Pancreas (tissue), 10 donors: ENCODE measurements around the gene LAMA5. TPM values are rescaled to one million over a fixed set of nuclear protein-coding genes. Genes with fewer than 3 reads are reported as not detected.
A peak's percentile ranks its signal among the peaks of the same experiment; 100 is the strongest.

Source experiments
- ATAC-seq, 4 donors: fragments of 200-7000 bp; cut with Tn5 transposase; one replicate each; pipeline versions ENCODE4 v1.8.0 to v1.9.1; 2020; ENCODE audit warnings: mild to moderate bottlenecking in 4 of 4, moderate library complexity in 4 of 4
- DNase-seq, 6 donors: peaks; one replicate each; pipeline ENCODE4 v3.0.0-alpha.2; 2020
- FAIRE-seq: peaks from 2 replicates; lab custom pipeline; 2012; peaks lifted over from hg19 to GRCh38; lab: Jason Lieb, UNC
- H3K27ac ChIP-seq, 4 donors: fragments of 200-600 bp; sonication (generic); 1 replicate in 3 of 4; 2 replicates in 1 of 4; pipeline versions ENCODE4 v1.5.0 to v1.8.0; 2020
- H3K27me3 ChIP-seq, 4 donors: fragments of 200-600 bp; one replicate each; pipeline ENCODE4 v1.8.0; 2021
- H3K36me3 ChIP-seq, 3 donors: fragments of 200-600 bp; sonication (generic) in 1 of 3; one replicate each; pipeline versions ENCODE4 v1.5.0 to v1.8.0; 2020 to 2021
- H3K4me1 ChIP-seq, 3 donors: fragments of 200-600 bp; one replicate each; pipeline ENCODE4 v1.8.0; 2021
- H3K4me3 ChIP-seq, 4 donors: fragments of 200-600 bp; sonication (generic) in 2 of 4; one replicate each; pipeline versions ENCODE4 v1.5.0 to v1.8.0; 2020 to 2021
- H3K9me3 ChIP-seq, 4 donors: fragments of 200-600 bp; one replicate each; pipeline ENCODE4 v1.8.0; 2021
- WGBS, 2 donors: extraction: QIAGEN DNeasy Blood & Tissue Kit; methylation state at CpG; one replicate each; pipeline ENCODE4 v1.1.7; 2013; 5-methylcytosine and 5-hydroxymethylcytosine counted together
- intact Hi-C, 3 donors: fragments of 100-400 bp; cut with DNase I; formaldehyde crosslinking; loops; one replicate each; pipeline versions ENCODE4 v1.11.1 to v1.14.2; 2022
- polyA plus RNA-seq, 2 donors: library from polyadenylated mRNA; stranded (reverse); fragments of 200-250 nt; gene quantifications; one replicate each; pipeline ENCODE4 v1.2.3, GENCODE V29; 2013
- total RNA-seq, 6 donors: library from RNA; stranded (reverse); fragmentation: NEBNext Ultra II Directional in 4 of 6; extraction: Animal tissue kit (Norgen Biotek cat#: 25700) in 4 of 6; gene quantifications; one replicate each; pipeline versions ENCODE4 v1.2.1 to v1.2.4, GENCODE V29; 2021 to 2023
- TF ChIP-seq, protein P1 (sequence below), 4 donors: fragments of 200-600 bp; sonication (generic) in 3 of 4; IDR thresholded peaks; one replicate each; pipeline versions ENCODE4 v1.5.0 to v1.8.0; 2021; ENCODE audit warnings: antibody characterized with exemption in 4 of 4
- donor health status: healthy with polysubstance abuse.
- donor health status: DM: no; HTN: no; CAD: no; lungs with moderate emphysema.
- donor health status: DM: no; HTN: no; CAD: no.
- donor health status: control.
- donor health status: control.
- donor health status: Bipolar disorder and iron deficiency.
- donor health status: DM: yes; HTN: yes; CAD: no.
- donor health status: DM: no; HTN: no; CAD: no.
- donor health status: DM: no; HTN: no; CAD: no.
- donor health status: DM: yes; HTN: yes; CAD: no.

Gene LAMA5
- total and polyA plus RNA-seq, 8 donors: 43.6 to 344 (median 62.2) TPM

- no peaks in the 10 kb centered on the region for H3K36me3 ChIP-seq
- DNase-seq (peak in 2 of 6 donors; percentile 61 to 81), ATAC-seq (peak in 2 of 4 donors; percentile 6 to 7), FAIRE-seq (no peak)
- H3K4me3 ChIP-seq: no peak overlapping the region
- TF ChIP-seq, protein P1, sequence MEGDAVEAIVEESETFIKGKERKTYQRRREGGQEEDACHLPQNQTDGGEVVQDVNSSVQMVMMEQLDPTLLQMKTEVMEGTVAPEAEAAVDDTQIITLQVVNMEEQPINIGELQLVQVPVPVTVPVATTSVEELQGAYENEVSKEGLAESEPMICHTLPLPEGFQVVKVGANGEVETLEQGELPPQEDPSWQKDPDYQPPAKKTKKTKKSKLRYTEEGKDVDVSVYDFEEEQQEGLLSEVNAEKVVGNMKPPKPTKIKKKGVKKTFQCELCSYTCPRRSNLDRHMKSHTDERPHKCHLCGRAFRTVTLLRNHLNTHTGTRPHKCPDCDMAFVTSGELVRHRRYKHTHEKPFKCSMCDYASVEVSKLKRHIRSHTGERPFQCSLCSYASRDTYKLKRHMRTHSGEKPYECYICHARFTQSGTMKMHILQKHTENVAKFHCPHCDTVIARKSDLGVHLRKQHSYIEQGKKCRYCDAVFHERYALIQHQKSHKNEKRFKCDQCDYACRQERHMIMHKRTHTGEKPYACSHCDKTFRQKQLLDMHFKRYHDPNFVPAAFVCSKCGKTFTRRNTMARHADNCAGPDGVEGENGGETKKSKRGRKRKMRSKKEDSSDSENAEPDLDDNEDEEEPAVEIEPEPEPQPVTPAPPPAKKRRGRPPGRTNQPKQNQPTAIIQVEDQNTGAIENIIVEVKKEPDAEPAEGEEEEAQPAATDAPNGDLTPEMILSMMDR (IDR thresholded peaks at IDR 0.05): no peak
- no peaks in the 10 kb centered on the region for H3K27me3 ChIP-seq
- WGBS, 2 donors: 68 to 72% methylated on average over 24 of the region's 24 CpGs
- H3K9me3 ChIP-seq: no peaks in the 10 kb centered on the region
- H3K4me1 ChIP-seq: peaks cover 0 to 13% (median 3%) of the 10 kb centered on the region in 3 donors
- H3K27ac ChIP-seq: peak overlapping the region; percentile 13 to 62 (median 56)
- intact Hi-C loops: no loop called here
Observed at GRCh38 chr20:62358171-62359042, 8.7 kb downstream of the LAMA5 start.

DNA sequence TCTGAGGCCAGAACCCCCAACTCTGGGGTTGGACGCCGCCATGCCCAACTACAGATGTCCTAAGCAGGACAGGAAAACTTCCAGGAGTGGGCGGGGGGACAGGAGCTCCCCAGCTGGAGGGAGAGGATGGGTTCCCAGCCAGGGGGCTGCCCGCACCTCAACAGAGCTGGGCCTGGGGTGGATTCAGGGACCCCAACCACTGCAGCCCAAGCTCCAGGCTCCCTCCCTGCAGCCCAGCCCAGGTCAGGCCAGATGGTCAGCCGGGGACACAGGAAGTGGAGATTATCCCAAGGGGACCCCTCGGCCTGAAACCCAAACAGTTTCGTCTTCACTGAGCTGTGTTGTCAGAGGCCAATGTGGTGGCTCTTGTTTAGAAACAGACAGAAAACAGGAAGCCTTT, 9.4 kb downstream of the LAMA5 start:
- TF ChIP-seq, protein P1 (IDR thresholded peaks at IDR 0.05): no peak
- no peak for FAIRE-seq
- no peak for ATAC-seq
- intact Hi-C loops: no loop called here
- WGBS, 2 donors: 79 to 83% methylated on average over 7 of the region's 7 CpGs
- H3K27me3 ChIP-seq: no peaks in the 10 kb centered on the region
- H3K4me3 ChIP-seq: no peak overlapping the region
- DNase-seq: peak in 2 of 6 donors; percentile 30 to 67
- H3K27ac ChIP-seq: peak overlapping the region; percentile 13 to 62 (median 56)
- peaks cover 0 to 13% (median 3%) of the 10 kb centered on the region in 3 donors for H3K4me1 ChIP-seq
- no peaks in the 10 kb centered on the region for H3K9me3 ChIP-seq
- no peaks in the 10 kb centered on the region for H3K36me3 ChIP-seq

GRCh38 chr20:62357187-62357667, 9.9 kb downstream of the LAMA5 start:
- no peak overlapping the region for H3K4me3 ChIP-seq
- 58 to 60% methylated on average over 21 to 25 of the region's 25 CpGs for WGBS, 2 donors
- ATAC-seq (peak in 2 of 4 donors; percentile 33 to 40), FAIRE-seq (no peak), DNase-seq (peak in 2 of 6 donors; percentile 70 to 84)
- intact Hi-C loops: no loop called here
- peak overlapping the region in 3 of 4 donors; percentile 17 to 62 (median 61) for H3K27ac ChIP-seq
- no peaks in the 10 kb centered on the region for H3K27me3 ChIP-seq
- no peaks in the 10 kb centered on the region for H3K36me3 ChIP-seq
- H3K9me3 ChIP-seq: no peaks in the 10 kb centered on the region
- H3K4me1 ChIP-seq: peaks cover 0 to 13% (median 3%) of the 10 kb centered on the region in 3 donors
- TF ChIP-seq, protein P1 (IDR thresholded peaks at IDR 0.05): no peak

DNA sequence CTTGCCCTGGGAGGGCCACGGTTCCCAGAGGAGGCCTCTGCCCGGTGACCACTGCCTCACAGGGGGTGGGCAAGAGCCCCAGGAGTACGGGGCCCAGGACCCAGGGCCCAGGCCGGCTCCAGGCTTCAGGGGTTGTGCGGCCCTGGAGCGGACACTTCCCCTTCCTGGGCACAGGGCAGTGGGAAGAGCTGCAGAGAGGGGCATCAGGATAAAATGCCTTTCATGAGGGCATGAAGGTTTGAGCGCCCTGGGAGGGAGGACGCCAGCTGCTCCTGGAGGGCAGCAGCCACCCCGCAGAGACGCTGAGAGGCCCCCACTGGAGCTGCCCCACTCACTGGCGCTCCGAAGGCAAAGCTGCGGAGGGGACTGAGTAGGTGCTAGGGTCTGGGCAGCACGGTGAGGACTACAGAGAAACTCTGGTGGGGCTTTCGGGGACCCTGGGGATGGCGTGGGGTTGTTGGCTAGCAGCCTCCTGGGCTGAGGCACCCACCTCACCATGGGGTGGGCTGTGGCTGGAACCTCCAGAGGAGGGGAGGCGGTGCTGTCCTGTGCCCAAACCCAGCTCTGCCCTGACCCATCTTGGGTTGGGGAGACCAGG, 10.4 kb downstream of the LAMA5 start:
- peaks cover 0 to 3% (median 0%) of the 10 kb centered on the region in 3 donors for H3K36me3 ChIP-seq
- H3K4me1 ChIP-seq: peaks cover 0 to 13% (median 3%) of the 10 kb centered on the region in 3 donors
- H3K27me3 ChIP-seq: no peaks in the 10 kb centered on the region
- 78 to 79% methylated on average over 17 of the region's 17 CpGs for WGBS, 2 donors
- H3K27ac ChIP-seq: peak overlapping the region; percentile 17 to 62 (median 60)
- intact Hi-C loops: no loop called here
- ATAC-seq (peak in 1 of 4 donors; percentile 2), FAIRE-seq (no peak), DNase-seq (peak in 2 of 6 donors; percentile 25 to 56)
- TF ChIP-seq, protein P1 (IDR thresholded peaks at IDR 0.05): no peak
- H3K4me3 ChIP-seq: no peak overlapping the region
- H3K9me3 ChIP-seq: no peaks in the 10 kb centered on the region
